Esophagus muscularis mucosa (tissue), 4 donors: ENCODE data around the gene PPP6R2. TPM values are rescaled to one million over a fixed set of nuclear protein-coding genes. Genes with fewer than 3 reads are reported as not detected.

Experiments used
- DNase-seq: peaks from one replicate; pipeline ENCODE4 v3.0.0-alpha.2; 2017; ENCODE audit errors: extremely low spot score
- H3K27ac ChIP-seq, 4 donors: fragments of 200-600 bp; sonication (generic); replicated peaks in 1 of 4; 1 replicate in 3 of 4; 2 replicates in 1 of 4; pipeline ENCODE4 v1.5.1; 2016 to 2019; ENCODE audit warnings: mild to moderate bottlenecking in 1 of 4
- H3K27me3 ChIP-seq, 4 donors: fragments of 200-600 bp; sonication (generic); one replicate each; pipeline versions ENCODE4 v1.5.1 to v1.6.0; 2016 to 2019
- H3K36me3 ChIP-seq, 4 donors: fragments of 200-600 bp; sonication (generic); one replicate each; pipeline ENCODE4 v1.5.1; 2016 to 2019
- H3K4me1 ChIP-seq, 4 donors: fragments of 200-600 bp; sonication (generic); one replicate each; pipeline ENCODE4 v1.5.1; 2016 to 2019
- H3K4me3 ChIP-seq, 4 donors: fragments of 200-600 bp; sonication (generic); 1 replicate in 2 of 4; 2 replicates in 2 of 4; pipeline ENCODE4 v1.5.1; 2016 to 2019; ENCODE audit warnings: mild to moderate bottlenecking in 4 of 4, moderate library complexity in 1 of 4
- H3K9me3 ChIP-seq, 4 donors: fragments of 200-600 bp; sonication (generic); 1 replicate in 3 of 4; 2 replicates in 1 of 4; pipeline ENCODE4 v1.5.1; 2016 to 2019
- EP300 ChIP-seq: sonication (generic); formaldehyde crosslinking; IDR thresholded peaks from one replicate; pipeline ENCODE4 v1.6.1; 2017; ENCODE audit warnings: antibody characterized with exemption
- POLR2A ChIP-seq: fragments of 450-650 bp; IDR thresholded peaks from one replicate; pipeline ENCODE4 v1.6.1; 2017; ENCODE audit warnings: antibody characterized with exemption, moderate library complexity, mild to moderate bottlenecking, low read depth
- POLR2AphosphoS5 ChIP-seq, 2 donors: sonication (generic); formaldehyde crosslinking; IDR thresholded peaks; one replicate each; pipeline ENCODE4 v1.6.1; 2017; ENCODE audit warnings: antibody characterized with exemption in 2 of 2
- WGBS: methylation state at CpG from one replicate; pipeline ENCODE4 v1.1.5; 2018; 5-methylcytosine and 5-hydroxymethylcytosine counted together
- intact Hi-C: fragments of 100-400 bp; cut with DNase I; formaldehyde crosslinking; loops from one replicate; pipeline ENCODE4 v1.15.1; 2023
- total RNA-seq, 4 donors: library from RNA; depleted of rRNA; stranded (reverse); fragments of >200 nt; gene quantifications; one replicate each; pipeline versions ENCODE4 v1.1.0 to v1.2.1, GENCODE V29; 2016
- TF ChIP-seq, protein P1 (sequence below), 3 experiments: fragments of 200-600 bp in 2 of 3; fragments of 450-650 bp in 1 of 3; sonication (generic) in 2 of 3; IDR thresholded peaks; one replicate each; pipeline ENCODE4 v1.5.1; 2017 to 2019; ENCODE audit warnings: antibody characterized with exemption in 3 of 3, mild to moderate bottlenecking in 2 of 3, moderate library complexity in 1 of 3

PPP6R2 gene
- total RNA-seq, 4 donors from 2014 or later: 57.7 to 79.4 (median 65.3) TPM

DNA sequence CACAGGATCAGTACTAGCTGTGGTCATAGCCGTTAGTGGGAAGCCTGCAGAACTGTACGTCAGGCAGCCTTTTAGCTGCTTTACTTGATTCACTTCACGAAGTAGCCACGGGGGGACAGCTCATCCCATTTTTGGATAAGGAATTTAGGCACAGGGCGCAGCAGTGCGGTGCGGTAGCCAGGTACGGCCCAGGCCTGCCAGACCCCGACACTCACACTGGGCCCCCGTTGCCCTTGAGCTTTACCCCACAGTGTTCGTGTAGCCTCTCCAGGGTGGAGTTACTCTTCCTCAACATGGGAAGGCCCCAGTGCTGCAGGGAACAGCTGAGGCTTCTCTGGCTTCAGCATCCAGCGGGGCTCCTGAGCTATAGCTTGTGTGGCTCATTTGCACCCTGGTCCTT lies 72.3 kb downstream of the PPP6R2 start:
- TF ChIP-seq POLR2AphosphoS5 (IDR thresholded peaks at IDR 0.05) (no peak), POLR2A (no peak), EP300 (no peak)
- TF ChIP-seq, protein P1, sequence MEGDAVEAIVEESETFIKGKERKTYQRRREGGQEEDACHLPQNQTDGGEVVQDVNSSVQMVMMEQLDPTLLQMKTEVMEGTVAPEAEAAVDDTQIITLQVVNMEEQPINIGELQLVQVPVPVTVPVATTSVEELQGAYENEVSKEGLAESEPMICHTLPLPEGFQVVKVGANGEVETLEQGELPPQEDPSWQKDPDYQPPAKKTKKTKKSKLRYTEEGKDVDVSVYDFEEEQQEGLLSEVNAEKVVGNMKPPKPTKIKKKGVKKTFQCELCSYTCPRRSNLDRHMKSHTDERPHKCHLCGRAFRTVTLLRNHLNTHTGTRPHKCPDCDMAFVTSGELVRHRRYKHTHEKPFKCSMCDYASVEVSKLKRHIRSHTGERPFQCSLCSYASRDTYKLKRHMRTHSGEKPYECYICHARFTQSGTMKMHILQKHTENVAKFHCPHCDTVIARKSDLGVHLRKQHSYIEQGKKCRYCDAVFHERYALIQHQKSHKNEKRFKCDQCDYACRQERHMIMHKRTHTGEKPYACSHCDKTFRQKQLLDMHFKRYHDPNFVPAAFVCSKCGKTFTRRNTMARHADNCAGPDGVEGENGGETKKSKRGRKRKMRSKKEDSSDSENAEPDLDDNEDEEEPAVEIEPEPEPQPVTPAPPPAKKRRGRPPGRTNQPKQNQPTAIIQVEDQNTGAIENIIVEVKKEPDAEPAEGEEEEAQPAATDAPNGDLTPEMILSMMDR (IDR thresholded peaks at IDR 0.05): no peak
- intact Hi-C loops: no loop called here
- no peaks in the 10 kb centered on the region for H3K9me3 ChIP-seq

DNA sequence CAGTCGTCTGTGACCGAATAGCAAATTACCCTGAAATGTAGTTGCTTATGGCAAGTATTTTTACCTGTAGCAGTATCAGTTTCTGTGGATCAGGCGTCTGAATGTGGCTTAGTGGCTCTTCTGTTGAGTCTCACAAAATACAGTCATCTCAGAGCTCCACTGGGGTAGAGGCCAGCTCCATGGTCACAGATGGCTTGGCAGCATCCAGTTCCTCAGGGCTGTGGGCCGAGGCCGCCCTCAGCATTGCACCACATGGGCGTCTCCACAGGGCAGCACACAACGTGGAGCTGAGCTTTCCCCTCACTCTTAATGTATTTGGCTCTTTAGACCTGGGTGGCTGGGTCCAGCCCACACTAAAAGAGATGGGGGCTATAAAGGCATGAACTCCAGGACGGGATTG lies 73.9 kb downstream of the PPP6R2 start:
- peaks cover 65 to 89% (median 86%) of the 10 kb centered on the region in 4 donors for H3K36me3 ChIP-seq
- no peak for DNase-seq
- TF ChIP-seq, protein P1 (IDR thresholded peaks at IDR 0.05): no peak
- TF ChIP-seq EP300: no peak
- TF ChIP-seq POLR2A: no peak
- TF ChIP-seq POLR2AphosphoS5 (IDR thresholded peaks at IDR 0.05): no peak
- intact Hi-C loops: no loop called here
- no peaks in the 10 kb centered on the region for H3K9me3 ChIP-seq
- WGBS: 94% methylated on average over 8 of the region's 8 CpGs
- no peak overlapping the region for H3K27ac ChIP-seq
- H3K4me1 ChIP-seq: peaks cover 0 to 3% (median 0%) of the 10 kb centered on the region in 4 donors
- H3K27me3 ChIP-seq: no peaks in the 10 kb centered on the region
- H3K4me3 ChIP-seq: no peak overlapping the region

More for the DNA sequence above, 72.3 kb downstream of the PPP6R2 start:
- Histone ChIP-seq H3K36me3 (peaks cover 57 to 79% (median 73%) of the 10 kb centered on the region in 4 donors), H3K27me3 (no peaks in the 10 kb centered on the region), H3K27ac (no peak overlapping the region), H3K4me3 (no peak overlapping the region), H3K4me1 (peaks cover 0 to 5% (median 0%) of the 10 kb centered on the region in 4 donors)
- DNase-seq: no peak
- WGBS: 94% methylated on average over 12 of the region's 12 CpGs

DNA sequence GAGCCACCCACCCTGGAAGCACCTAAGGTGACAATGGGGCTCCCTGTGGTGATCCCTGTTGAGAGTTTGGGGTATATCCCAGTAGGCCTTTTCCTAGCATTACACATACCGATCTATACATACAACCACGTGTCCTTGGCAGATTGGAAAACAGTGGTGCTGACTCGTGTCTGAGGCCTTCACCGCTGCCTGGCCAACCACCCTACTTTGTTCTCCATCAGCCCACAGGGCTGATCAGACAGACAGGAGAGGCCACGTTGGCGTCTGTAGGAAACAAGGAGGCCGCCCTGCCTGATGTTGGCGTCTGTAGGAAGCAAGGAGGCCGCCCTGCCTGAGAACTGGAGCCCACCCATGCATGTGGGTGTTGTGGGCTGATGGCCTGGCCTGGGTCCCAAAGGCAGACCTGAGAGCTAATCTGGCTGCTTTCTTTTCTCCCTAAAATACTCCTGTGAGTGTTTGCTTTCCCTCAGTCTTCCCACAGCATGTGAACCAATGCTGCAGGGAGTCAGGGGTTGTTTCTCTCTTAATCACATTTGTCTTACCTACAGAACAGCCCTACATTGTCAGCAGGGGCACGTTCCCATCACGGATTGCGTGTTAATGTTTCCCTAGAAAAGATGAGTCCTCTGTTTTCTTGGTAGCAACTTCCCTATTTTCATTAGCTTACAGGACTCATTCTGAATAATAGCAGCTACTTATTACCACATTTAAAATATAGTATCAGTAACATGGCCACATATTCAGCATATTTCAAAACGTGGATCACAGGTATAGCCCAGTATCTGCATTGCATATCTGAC lies 74.5 kb downstream of the PPP6R2 start:
- peaks cover 71 to 95% (median 92%) of the 10 kb centered on the region in 4 donors for H3K36me3 ChIP-seq

DNA sequence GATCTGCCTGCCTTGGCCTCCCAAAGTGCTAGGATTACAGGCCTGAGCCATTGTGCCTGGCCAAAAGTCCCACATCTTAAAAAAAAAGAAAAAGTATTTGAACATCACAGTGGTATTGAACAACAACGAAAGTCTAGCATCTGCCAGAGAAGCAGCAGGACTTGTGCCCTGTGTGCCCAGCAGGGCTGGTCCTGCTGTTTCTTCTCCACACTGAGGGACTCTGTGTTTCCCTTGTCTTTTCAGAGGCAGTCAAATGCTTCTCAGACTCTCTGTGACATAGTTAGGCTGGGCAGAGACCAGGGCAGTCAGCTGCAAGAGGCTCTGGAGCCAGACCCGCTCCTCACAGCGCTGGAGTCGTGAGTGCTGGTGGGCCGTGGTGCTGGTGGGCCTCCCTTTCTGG lies 75.5 kb downstream of the PPP6R2 start:
- H3K27me3 ChIP-seq: no peaks in the 10 kb centered on the region
- H3K4me3 ChIP-seq: no peak overlapping the region
- H3K36me3 ChIP-seq: peaks cover 81 to 100% (median 100%) of the 10 kb centered on the region in 4 donors
- H3K9me3 ChIP-seq: no peaks in the 10 kb centered on the region
- no peaks in the 10 kb centered on the region for H3K4me1 ChIP-seq
- H3K27ac ChIP-seq: no peak overlapping the region
- intact Hi-C loops: no loop called here
- DNase-seq: no peak
- TF ChIP-seq POLR2A (no peak), EP300 (no peak), POLR2AphosphoS5 (IDR thresholded peaks at IDR 0.05) (no peak)
- TF ChIP-seq, protein P1 (IDR thresholded peaks at IDR 0.05): no peak
- WGBS: 87% methylated on average over 5 of the region's 5 CpGs

More for the DNA sequence above, 74.5 kb downstream of the PPP6R2 start:
- Histone ChIP-seq H3K9me3 (no peaks in the 10 kb centered on the region), H3K4me3 (no peak overlapping the region), H3K27me3 (no peaks in the 10 kb centered on the region), H3K27ac (no peak overlapping the region), H3K4me1 (no peaks in the 10 kb centered on the region)
- no peak for DNase-seq
- intact Hi-C loops: no loop called here
- TF ChIP-seq POLR2A (no peak), EP300 (no peak), POLR2AphosphoS5 (IDR thresholded peaks at IDR 0.05) (no peak)
- TF ChIP-seq, protein P1 (IDR thresholded peaks at IDR 0.05): no peak
- WGBS: 91% methylated on average over 13 of the region's 13 CpGs
